Endothelial cell of coronary artery (primary cell): ENCODE data around the gene DEFB108B. TPM values are rescaled to one million over a fixed set of nuclear protein-coding genes. Genes with fewer than 3 reads are reported as not detected.

ENCODE experiments used
- total RNA-seq: library from RNA; depleted of rRNA; stranded (reverse); fragments of >200 nt; gene quantifications from 2 replicates; pipeline ENCODE4 v1.2.3, GENCODE V29; 2014

The DEFB108B gene
- total RNA-seq: not detected in 2 replicates

GRCh38 chr11:71832811-71833210 is at the start of gene DEFB108B:
DEFB108B (plus strand) TSS chr11:71833200; CDS start chr11:71833200, 0 bp downstream.

GRCh38 chr11:71878059-71878458 is 45.1 kb downstream of the DEFB108B start, which contains the start of gene DEFB131B:
DEFB131B (plus strand) TSS chr11:71878453; CDS start chr11:71878453, 0 bp downstream.

Other genes with a start within 250 kb of the DEFB108B start
- not detected in 2 replicates for gene DEFB131B, start 45.3 kb downstream of the DEFB108B start, total RNA-seq
- 5.8 and 7.1 TPM in 2 replicates for gene XNDC1N, start 95.4 kb downstream of the DEFB108B start, total RNA-seq
- gene RNF121, start 95.8 kb downstream of the DEFB108B start, total RNA-seq: 61.6 and 108 TPM in 2 replicates
- 4.9 and 5.6 TPM in 2 replicates for gene IL18BP, start 165.7 kb downstream of the DEFB108B start, total RNA-seq
- gene NUMA1, start 247.3 kb downstream of the DEFB108B start, total RNA-seq: 121 and 127 TPM in 2 replicates
- gene LRRC51, start 247.7 kb downstream of the DEFB108B start, total RNA-seq: 2.7 and 3.3 TPM in 2 replicates